KMS-11 (cell line): Measurements from ENCODE around the gene PRR19.

Experiments used
- H2AFZ ChIP-seq: fragments of 200-600 bp; sonication (generic); 2 replicates; pipeline ENCODE4 v1.6.1; 2016; ENCODE audit warnings: antibody characterized with exemption, mixed run types, low read depth
- H3K27ac ChIP-seq: fragments of 200-600 bp; sonication (generic); 2 replicates; pipeline ENCODE4 v1.6.1; 2016; ENCODE audit warnings: mild to moderate bottlenecking, mixed run types
- H3K27me3 ChIP-seq: fragments of 200-600 bp; sonication (generic); 2 replicates; pipeline ENCODE4 v1.6.1; 2017; ENCODE audit warnings: mild to moderate bottlenecking, low read depth, mixed run types, moderate library complexity; ENCODE audit not compliant: insufficient read depth
- H3K36me3 ChIP-seq: fragments of 200-600 bp; sonication (generic); 2 replicates; pipeline ENCODE4 v1.6.1; 2017; ENCODE audit warnings: mild to moderate bottlenecking, mixed run types; ENCODE audit not compliant: insufficient read depth
- H3K4me1 ChIP-seq: fragments of 200-600 bp; sonication (generic); 2 replicates; pipeline ENCODE4 v1.6.1; 2016; ENCODE audit warnings: mild to moderate bottlenecking, low read depth, mixed run types; ENCODE audit not compliant: poor library complexity, severe bottlenecking
- H3K4me2 ChIP-seq: fragments of 200-600 bp; sonication (generic); 2 replicates; pipeline ENCODE4 v1.7.0; 2016; ENCODE audit warnings: mild to moderate bottlenecking, mixed run types
- H3K4me3 ChIP-seq: fragments of 200-600 bp; sonication (generic); IDR thresholded peaks from 2 replicates; pipeline ENCODE4 v1.6.1; 2017; ENCODE audit warnings: low read depth, low read length, mixed read lengths; ENCODE audit not compliant: insufficient read depth
- H3K79me2 ChIP-seq: fragments of 200-600 bp; sonication (generic); 2 replicates; pipeline ENCODE4 v1.6.1; 2016; ENCODE audit warnings: low read depth, mixed run types; ENCODE audit not compliant: insufficient read depth
- H3K9ac ChIP-seq: fragments of 200-600 bp; sonication (generic); 2 replicates; pipeline ENCODE4 v1.6.1; 2016; ENCODE audit warnings: mild to moderate bottlenecking, mixed run types
- H4K20me1 ChIP-seq: fragments of 200-600 bp; sonication (generic); 2 replicates; pipeline ENCODE4 v1.6.1; 2016; ENCODE audit warnings: mild to moderate bottlenecking, mixed run types; ENCODE audit not compliant: insufficient read depth
- TF ChIP-seq, protein P1 (sequence below): fragments of 200-600 bp; sonication (generic); conservative IDR thresholded peaks from 2 replicates; pipeline ENCODE4 v1.6.1; 2017; ENCODE audit warnings: low read depth, mild to moderate bottlenecking, antibody characterized with exemption, low read length, moderate library complexity, mixed read lengths

Gene PRR19

DNA sequence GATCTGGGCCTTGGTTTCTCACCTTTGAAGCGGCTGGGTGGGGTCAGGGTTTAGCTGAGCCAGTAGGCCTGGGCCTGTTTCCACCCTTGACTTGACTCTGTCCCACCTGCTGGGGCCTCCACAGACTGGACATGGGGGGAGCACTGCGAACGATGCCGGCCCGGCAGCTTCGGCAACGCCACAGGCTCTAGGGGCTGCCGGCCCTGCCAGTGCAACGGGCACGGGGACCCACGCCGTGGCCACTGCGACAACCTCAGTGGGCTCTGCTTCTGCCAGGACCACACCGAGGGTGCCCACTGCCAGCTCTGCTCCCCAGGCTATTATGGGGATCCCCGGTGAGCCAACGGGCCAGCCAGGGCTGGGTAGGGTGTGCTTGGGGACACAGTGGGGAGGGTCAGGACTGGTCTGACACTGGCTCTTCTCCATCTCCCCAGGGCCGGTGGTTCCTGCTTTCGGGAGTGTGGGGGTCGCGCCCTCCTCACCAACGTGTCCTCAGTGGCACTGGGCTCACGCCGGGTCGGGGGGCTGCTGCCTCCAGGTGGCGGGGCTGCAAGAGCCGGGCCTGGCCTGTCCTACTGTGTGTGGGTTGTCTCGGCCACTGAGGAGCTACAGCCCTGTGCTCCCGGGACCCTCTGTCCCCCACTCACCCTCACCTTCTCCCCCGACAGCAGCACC, 51.5 kb downstream of the PRR19 start:
- Histone ChIP-seq H3K27ac (no peak overlapping the region), H3K79me2 (no peaks in the 10 kb centered on the region), H3K4me2 (no peak overlapping the region), H2AFZ (no peak overlapping the region), H3K4me3 (no peak overlapping the region), H3K4me1 (no peaks in the 10 kb centered on the region), H3K27me3 (no peaks in the 10 kb centered on the region), H3K9ac (no peak overlapping the region), H3K36me3 (no peaks in the 10 kb centered on the region), H4K20me1 (no peaks in the 10 kb centered on the region)
- TF ChIP-seq, protein P1, sequence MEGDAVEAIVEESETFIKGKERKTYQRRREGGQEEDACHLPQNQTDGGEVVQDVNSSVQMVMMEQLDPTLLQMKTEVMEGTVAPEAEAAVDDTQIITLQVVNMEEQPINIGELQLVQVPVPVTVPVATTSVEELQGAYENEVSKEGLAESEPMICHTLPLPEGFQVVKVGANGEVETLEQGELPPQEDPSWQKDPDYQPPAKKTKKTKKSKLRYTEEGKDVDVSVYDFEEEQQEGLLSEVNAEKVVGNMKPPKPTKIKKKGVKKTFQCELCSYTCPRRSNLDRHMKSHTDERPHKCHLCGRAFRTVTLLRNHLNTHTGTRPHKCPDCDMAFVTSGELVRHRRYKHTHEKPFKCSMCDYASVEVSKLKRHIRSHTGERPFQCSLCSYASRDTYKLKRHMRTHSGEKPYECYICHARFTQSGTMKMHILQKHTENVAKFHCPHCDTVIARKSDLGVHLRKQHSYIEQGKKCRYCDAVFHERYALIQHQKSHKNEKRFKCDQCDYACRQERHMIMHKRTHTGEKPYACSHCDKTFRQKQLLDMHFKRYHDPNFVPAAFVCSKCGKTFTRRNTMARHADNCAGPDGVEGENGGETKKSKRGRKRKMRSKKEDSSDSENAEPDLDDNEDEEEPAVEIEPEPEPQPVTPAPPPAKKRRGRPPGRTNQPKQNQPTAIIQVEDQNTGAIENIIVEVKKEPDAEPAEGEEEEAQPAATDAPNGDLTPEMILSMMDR, result no peak

DNA sequence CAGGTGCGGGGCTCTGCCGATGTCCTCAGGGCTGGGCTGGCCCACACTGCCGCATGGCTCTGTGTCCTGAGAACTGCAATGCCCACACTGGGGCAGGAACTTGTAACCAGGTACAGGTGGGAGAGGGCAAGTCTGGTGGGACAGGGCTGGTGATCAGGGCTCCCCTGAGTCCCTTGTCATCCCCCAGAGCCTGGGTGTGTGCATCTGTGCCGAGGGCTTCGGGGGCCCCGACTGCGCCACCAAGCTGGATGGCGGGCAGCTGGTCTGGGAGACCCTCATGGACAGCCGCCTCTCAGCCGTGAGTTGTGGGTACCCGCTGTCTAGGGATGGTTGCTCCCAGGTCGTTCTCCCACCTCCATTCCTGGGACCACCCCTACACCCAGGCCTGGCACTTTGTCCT, 54.0 kb downstream of the PRR19 start:
- H3K27ac ChIP-seq, result no peak overlapping the region
- H3K9ac ChIP-seq, result no peak overlapping the region
- TF ChIP-seq, protein P1, result no peak
- no peak overlapping the region for H3K4me2 ChIP-seq
- no peak overlapping the region for H2AFZ ChIP-seq
- no peaks in the 10 kb centered on the region for H3K4me1 ChIP-seq
- H3K27me3 ChIP-seq, result no peaks in the 10 kb centered on the region
- H4K20me1 ChIP-seq, result no peaks in the 10 kb centered on the region
- H3K36me3 ChIP-seq, result no peaks in the 10 kb centered on the region
- H3K79me2 ChIP-seq, result no peaks in the 10 kb centered on the region
- no peak overlapping the region for H3K4me3 ChIP-seq

DNA sequence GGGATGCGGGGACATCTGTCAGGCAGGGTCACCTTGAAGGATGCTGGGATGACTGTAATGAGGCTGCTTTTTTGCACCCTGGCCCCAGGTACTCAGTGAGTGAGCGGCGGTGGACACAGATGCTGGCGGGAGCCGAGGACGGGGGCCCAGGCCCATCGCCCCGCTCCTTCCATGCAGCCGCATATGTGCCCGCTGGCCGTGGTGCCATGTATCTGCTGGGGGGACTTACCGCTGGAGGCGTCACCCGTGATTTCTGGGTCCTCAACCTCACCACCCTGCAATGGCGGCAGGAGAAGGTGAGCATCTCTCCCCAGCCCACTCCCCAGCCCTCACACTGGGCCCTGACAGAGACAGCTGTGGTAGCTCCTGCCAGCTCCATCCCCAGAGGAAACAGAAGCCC, 54.8 kb downstream of the PRR19 start:
- Histone ChIP-seq H3K36me3 (no peaks in the 10 kb centered on the region), H3K4me1 (no peaks in the 10 kb centered on the region), H3K27me3 (no peaks in the 10 kb centered on the region), H2AFZ (no peak overlapping the region), H3K9ac (no peak overlapping the region), H3K4me3 (no peak overlapping the region), H3K4me2 (no peak overlapping the region), H3K27ac (no peak overlapping the region), H4K20me1 (no peaks in the 10 kb centered on the region), H3K79me2 (no peaks in the 10 kb centered on the region)
- TF ChIP-seq, protein P1, result no peak

DNA sequence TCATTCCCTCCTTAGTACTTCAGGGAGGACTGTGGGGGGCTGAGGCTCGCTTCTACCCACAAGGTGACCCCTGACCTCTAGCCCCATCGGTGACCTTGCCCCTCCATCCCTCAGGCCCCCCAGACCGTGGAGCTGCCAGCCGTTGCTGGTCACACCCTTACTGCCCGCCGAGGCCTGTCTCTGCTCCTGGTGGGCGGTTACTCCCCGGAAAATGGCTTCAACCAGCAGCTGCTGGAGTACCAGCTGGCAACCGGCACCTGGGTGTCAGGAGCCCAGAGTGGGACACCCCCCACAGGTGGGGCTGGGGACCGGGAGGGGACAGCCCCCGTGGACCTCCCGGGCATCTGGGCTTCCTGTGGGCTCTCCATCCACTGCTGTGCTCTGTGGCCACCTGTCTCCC, 55.4 kb downstream of the PRR19 start:
- no peaks in the 10 kb centered on the region for H3K36me3 ChIP-seq
- no peak overlapping the region for H3K9ac ChIP-seq
- no peak overlapping the region for H3K4me3 ChIP-seq
- no peak overlapping the region for H3K4me2 ChIP-seq
- TF ChIP-seq, protein P1, result no peak
- H3K27ac ChIP-seq, result no peak overlapping the region
- H2AFZ ChIP-seq, result no peak overlapping the region
- no peaks in the 10 kb centered on the region for H3K27me3 ChIP-seq
- H4K20me1 ChIP-seq, result no peaks in the 10 kb centered on the region
- no peaks in the 10 kb centered on the region for H3K4me1 ChIP-seq
- no peaks in the 10 kb centered on the region for H3K79me2 ChIP-seq
